Esophagus squamous epithelium (tissue), 4 donors: Measurements from ENCODE around the gene ZNF814.

Source experiments
- POLR2A ChIP-seq, 4 donors: fragments of 450-650 bp; IDR thresholded peaks; one replicate each; pipeline ENCODE4 v1.6.1; 2017; ENCODE audit warnings: antibody characterized with exemption in 4 of 4, mild to moderate bottlenecking in 4 of 4, moderate library complexity in 3 of 4
- TF ChIP-seq, protein P1 (sequence below), 6 experiments: fragments of 450-650 bp in 4 of 6; fragments of 200-600 bp in 2 of 6; sonication (generic) in 2 of 6; IDR thresholded peaks; one replicate each; pipeline ENCODE4 v1.5.1; 2016 to 2019; ENCODE audit warnings: antibody characterized with exemption in 6 of 6, mild to moderate bottlenecking in 4 of 6, moderate library complexity in 4 of 6

DNA sequence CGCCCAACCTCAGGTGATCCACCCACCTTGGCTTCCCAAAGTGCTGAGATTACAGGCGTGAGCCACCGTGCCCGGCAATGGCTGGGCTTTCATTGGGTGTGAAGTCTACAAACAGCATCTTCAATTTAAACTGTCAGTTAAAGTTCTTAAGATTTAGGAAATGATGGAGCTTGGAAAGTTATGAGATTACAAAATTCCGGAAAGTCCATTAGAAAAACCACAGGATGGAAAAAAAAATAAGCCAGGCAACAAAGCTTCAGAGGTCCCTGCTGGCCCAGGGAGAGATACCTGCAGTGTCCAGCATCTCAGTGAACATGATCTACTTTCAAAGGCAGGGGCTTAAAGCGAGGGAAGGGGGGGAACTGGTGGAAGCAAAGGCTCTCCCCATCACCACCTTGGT is 63.3 kb downstream of the ZNF814 start:
- TF ChIP-seq, protein P1, sequence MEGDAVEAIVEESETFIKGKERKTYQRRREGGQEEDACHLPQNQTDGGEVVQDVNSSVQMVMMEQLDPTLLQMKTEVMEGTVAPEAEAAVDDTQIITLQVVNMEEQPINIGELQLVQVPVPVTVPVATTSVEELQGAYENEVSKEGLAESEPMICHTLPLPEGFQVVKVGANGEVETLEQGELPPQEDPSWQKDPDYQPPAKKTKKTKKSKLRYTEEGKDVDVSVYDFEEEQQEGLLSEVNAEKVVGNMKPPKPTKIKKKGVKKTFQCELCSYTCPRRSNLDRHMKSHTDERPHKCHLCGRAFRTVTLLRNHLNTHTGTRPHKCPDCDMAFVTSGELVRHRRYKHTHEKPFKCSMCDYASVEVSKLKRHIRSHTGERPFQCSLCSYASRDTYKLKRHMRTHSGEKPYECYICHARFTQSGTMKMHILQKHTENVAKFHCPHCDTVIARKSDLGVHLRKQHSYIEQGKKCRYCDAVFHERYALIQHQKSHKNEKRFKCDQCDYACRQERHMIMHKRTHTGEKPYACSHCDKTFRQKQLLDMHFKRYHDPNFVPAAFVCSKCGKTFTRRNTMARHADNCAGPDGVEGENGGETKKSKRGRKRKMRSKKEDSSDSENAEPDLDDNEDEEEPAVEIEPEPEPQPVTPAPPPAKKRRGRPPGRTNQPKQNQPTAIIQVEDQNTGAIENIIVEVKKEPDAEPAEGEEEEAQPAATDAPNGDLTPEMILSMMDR (IDR thresholded peaks at IDR 0.05): no peak
- TF ChIP-seq POLR2A (IDR thresholded peaks at IDR 0.05): no peak
